ENCODE measurements around the gene ZNF554. TPM values are rescaled to one million over a fixed set of nuclear protein-coding genes. Genes with fewer than 3 reads are reported as not detected.

The ZNF554 gene
- total and polyA plus RNA-seq, 4 donors, result 0.94 to 3.3 (median 2.1) TPM

DNA sequence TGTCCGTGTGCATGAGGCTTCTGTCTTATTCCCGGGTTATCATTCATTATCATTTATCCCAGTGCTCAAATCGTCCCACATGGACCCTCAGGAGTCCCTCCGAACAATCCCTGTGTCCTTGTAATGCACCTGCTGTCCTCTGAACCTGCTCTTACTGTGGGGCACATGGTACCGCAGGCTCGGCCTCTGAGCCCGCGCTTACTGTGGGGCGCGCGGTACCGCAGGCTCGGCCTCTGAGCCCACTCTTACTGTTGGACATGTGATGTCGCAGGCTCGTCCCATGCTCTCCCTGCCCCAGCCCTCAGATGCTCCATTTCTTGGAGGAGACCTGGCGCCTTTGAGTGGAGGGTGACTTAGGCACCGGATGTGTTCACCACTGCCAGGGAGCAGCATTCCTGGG, 16.8 kb upstream of the ZNF554 start:
- Histone ChIP-seq H3K27me3 (ENCODE audit: control insufficient read depth in 4 of 4, insufficient read depth in 4 of 4, low read length in 3 of 4) (no peaks in the 10 kb centered on the region), H3K4me3 (ENCODE audit: low read depth in 1 of 3, low read length in 3 of 3) (no peak overlapping the region), H3K4me1 (ENCODE audit: control insufficient read depth in 4 of 4, insufficient read depth in 4 of 4, low read length in 3 of 4) (peaks cover 0 to 6% (median 4%) of the 10 kb centered on the region in 4 donors), H3K27ac (ENCODE audit: low read depth in 1 of 2, low read length in 2 of 2) (no peak overlapping the region), H3K9ac (ENCODE audit: low read depth in 1 of 2, low read length in 2 of 2) (no peak overlapping the region), H3K9me3 (ENCODE audit: control insufficient read depth in 4 of 4, low read length in 3 of 4) (no peaks in the 10 kb centered on the region), H3K36me3 (ENCODE audit: control insufficient read depth in 4 of 4, insufficient read depth in 3 of 4, low read depth in 1 of 4, low read length in 3 of 4) (peaks cover 0 to 48% (median 6%) of the 10 kb centered on the region in 4 donors)
- DNase-seq (ENCODE audit: low spot score), result no peak
- TF ChIP-seq YY1 (IDR thresholded peaks at IDR 0.05) (no peak), RXRA (IDR thresholded peaks at IDR 0.05) (no peak), FOXA2 (IDR thresholded peaks at IDR 0.05) (no peak), RAD21 (IDR thresholded peaks at IDR 0.05) (no peak), GABPA (IDR thresholded peaks at IDR 0.05 in 1 of 2, conservative IDR thresholded peaks at IDR 0.05 in 1 of 2) (no peak), HNF4A (conservative IDR thresholded peaks at IDR 0.05) (no peak)
- TF ChIP-seq, protein P1, sequence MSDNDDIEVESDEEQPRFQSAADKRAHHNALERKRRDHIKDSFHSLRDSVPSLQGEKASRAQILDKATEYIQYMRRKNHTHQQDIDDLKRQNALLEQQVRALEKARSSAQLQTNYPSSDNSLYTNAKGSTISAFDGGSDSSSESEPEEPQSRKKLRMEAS (IDR thresholded peaks at IDR 0.05), result no peak
- 98% methylated on average over 17 of the region's 17 CpGs for WGBS

DNA sequence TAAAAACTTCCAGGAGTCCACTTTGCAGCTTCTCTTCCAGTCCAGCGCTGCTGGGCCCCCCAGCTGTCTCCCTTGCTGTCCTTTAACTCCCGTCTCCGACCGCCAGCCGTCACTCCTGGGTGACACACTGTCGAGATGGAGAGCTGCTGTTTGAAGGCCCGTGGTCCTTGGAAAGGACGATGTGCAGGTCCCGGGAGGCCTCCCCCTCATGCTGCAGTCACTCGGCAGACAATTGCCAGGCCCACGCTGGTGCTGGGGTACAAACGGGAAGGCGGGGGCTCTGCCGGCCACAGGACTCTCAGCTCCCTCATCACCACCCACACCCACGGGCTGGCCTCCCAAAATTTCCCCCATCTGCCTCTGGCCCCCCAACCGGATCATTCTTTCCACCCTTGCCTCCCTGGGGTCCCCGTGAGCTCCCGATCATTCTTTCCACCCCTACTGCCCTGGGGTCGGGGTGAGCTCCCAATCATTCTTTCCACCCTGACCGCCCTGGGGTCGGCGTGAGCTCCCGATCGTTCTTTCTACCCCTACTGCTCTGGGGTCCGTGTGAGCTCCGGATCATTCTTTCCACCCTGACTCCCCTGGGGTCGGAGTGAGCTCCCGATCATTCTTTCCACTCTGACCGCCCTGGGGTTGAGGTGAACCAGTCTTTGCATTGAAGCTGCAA, 16.0 kb upstream of the ZNF554 start:
- WGBS, result 96% methylated on average over 29 of the region's 29 CpGs
- Histone ChIP-seq H3K4me3 (ENCODE audit: low read depth in 1 of 3, low read length in 3 of 3) (no peak overlapping the region), H3K27me3 (ENCODE audit: control insufficient read depth in 4 of 4, insufficient read depth in 4 of 4, low read length in 3 of 4) (no peaks in the 10 kb centered on the region), H3K4me1 (ENCODE audit: control insufficient read depth in 4 of 4, insufficient read depth in 4 of 4, low read length in 3 of 4) (peaks cover 0 to under 1% (median under 1%) of the 10 kb centered on the region in 4 donors), H3K27ac (ENCODE audit: low read depth in 1 of 2, low read length in 2 of 2) (no peak overlapping the region), H3K9ac (ENCODE audit: low read depth in 1 of 2, low read length in 2 of 2) (no peak overlapping the region), H3K36me3 (ENCODE audit: control insufficient read depth in 4 of 4, insufficient read depth in 3 of 4, low read depth in 1 of 4, low read length in 3 of 4) (peaks cover 0 to 52% (median 5%) of the 10 kb centered on the region in 4 donors), H3K9me3 (ENCODE audit: control insufficient read depth in 4 of 4, low read length in 3 of 4) (no peaks in the 10 kb centered on the region)
- DNase-seq (ENCODE audit: low spot score), result no peak
- TF ChIP-seq, protein P2, sequence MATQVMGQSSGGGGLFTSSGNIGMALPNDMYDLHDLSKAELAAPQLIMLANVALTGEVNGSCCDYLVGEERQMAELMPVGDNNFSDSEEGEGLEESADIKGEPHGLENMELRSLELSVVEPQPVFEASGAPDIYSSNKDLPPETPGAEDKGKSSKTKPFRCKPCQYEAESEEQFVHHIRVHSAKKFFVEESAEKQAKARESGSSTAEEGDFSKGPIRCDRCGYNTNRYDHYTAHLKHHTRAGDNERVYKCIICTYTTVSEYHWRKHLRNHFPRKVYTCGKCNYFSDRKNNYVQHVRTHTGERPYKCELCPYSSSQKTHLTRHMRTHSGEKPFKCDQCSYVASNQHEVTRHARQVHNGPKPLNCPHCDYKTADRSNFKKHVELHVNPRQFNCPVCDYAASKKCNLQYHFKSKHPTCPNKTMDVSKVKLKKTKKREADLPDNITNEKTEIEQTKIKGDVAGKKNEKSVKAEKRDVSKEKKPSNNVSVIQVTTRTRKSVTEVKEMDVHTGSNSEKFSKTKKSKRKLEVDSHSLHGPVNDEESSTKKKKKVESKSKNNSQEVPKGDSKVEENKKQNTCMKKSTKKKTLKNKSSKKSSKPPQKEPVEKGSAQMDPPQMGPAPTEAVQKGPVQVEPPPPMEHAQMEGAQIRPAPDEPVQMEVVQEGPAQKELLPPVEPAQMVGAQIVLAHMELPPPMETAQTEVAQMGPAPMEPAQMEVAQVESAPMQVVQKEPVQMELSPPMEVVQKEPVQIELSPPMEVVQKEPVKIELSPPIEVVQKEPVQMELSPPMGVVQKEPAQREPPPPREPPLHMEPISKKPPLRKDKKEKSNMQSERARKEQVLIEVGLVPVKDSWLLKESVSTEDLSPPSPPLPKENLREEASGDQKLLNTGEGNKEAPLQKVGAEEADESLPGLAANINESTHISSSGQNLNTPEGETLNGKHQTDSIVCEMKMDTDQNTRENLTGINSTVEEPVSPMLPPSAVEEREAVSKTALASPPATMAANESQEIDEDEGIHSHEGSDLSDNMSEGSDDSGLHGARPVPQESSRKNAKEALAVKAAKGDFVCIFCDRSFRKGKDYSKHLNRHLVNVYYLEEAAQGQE (IDR thresholded peaks at IDR 0.05), result no peak
- TF ChIP-seq RXRA (IDR thresholded peaks at IDR 0.05) (no peak), YY1 (IDR thresholded peaks at IDR 0.05) (no peak), FOXA1 (IDR thresholded peaks at IDR 0.05) (no peak)

DNA sequence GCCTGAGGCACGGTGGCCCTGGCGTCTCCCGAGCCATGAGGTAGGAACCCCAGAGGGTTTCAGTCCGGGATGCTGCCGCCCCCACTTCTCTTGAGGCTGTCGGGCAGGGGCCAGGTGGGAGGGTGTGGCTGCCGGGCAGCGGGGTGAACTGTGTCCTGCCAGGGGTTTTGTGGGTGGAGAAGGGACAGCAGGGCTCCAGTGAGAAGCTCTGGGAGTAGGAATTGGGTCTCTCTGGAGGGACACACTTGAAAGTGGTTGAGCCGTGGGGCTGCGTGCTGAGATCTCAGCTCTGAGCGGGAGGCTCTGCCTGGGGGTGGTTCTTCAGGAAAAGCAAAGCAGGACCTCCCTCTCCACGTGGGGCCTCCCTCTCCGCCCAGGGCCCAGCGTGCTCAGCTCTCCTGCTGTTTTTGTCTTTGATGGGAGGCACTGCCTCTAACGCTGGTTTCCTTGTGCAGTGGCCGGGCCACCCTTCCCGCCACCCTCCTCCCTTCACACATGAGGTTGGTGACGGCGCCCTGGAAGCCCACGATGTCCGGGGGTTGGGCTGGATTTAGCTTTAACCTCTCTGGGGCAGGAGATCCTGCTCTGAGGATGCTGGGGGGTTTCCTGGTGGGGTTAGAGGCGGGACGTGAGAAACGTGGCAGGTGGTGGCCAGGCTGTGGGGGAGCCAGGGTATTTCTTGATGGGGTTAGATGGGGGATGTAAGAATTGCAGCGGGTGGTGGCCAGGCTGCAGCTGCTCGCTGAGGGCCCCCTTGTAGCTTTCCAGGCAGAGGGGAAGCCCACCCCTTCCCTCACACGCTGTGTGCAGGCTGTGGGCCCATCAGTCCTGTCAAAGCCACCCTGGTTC, 15.3 kb upstream of the ZNF554 start:
- Histone ChIP-seq H3K36me3 (ENCODE audit: control insufficient read depth in 4 of 4, insufficient read depth in 3 of 4, low read depth in 1 of 4, low read length in 3 of 4) (peaks cover 0 to 57% (median 6%) of the 10 kb centered on the region in 4 donors), H3K4me1 (ENCODE audit: control insufficient read depth in 4 of 4, insufficient read depth in 4 of 4, low read length in 3 of 4) (no peaks in the 10 kb centered on the region), H3K27me3 (ENCODE audit: control insufficient read depth in 4 of 4, insufficient read depth in 4 of 4, low read length in 3 of 4) (no peaks in the 10 kb centered on the region), H3K4me3 (ENCODE audit: low read depth in 1 of 3, low read length in 3 of 3) (no peak overlapping the region), H3K27ac (ENCODE audit: low read depth in 1 of 2, low read length in 2 of 2) (no peak overlapping the region), H3K9me3 (ENCODE audit: control insufficient read depth in 4 of 4, low read length in 3 of 4) (no peaks in the 10 kb centered on the region), H3K9ac (ENCODE audit: low read depth in 1 of 2, low read length in 2 of 2) (no peak overlapping the region)
- DNase-seq (ENCODE audit: low spot score), result no peak
- 94% methylated on average over 27 of the region's 27 CpGs for WGBS
- TF ChIP-seq, protein P1 (IDR thresholded peaks at IDR 0.05), result no peak
- TF ChIP-seq TAF1 (conservative IDR thresholded peaks at IDR 0.05) (no peak), RXRA (IDR thresholded peaks at IDR 0.05) (no peak), GABPA (IDR thresholded peaks at IDR 0.05 in 1 of 2, conservative IDR thresholded peaks at IDR 0.05 in 1 of 2) (no peak), RAD21 (IDR thresholded peaks at IDR 0.05) (no peak), YY1 (IDR thresholded peaks at IDR 0.05) (no peak), EGR1 (IDR thresholded peaks at IDR 0.05; ENCODE audit: low read depth in 2 of 2) (no peak), FOXA2 (IDR thresholded peaks at IDR 0.05) (no peak), HNF4G (IDR thresholded peaks at IDR 0.05) (no peak), SP1 (IDR thresholded peaks at IDR 0.05) (no peak)
- TF ChIP-seq, protein P3, sequence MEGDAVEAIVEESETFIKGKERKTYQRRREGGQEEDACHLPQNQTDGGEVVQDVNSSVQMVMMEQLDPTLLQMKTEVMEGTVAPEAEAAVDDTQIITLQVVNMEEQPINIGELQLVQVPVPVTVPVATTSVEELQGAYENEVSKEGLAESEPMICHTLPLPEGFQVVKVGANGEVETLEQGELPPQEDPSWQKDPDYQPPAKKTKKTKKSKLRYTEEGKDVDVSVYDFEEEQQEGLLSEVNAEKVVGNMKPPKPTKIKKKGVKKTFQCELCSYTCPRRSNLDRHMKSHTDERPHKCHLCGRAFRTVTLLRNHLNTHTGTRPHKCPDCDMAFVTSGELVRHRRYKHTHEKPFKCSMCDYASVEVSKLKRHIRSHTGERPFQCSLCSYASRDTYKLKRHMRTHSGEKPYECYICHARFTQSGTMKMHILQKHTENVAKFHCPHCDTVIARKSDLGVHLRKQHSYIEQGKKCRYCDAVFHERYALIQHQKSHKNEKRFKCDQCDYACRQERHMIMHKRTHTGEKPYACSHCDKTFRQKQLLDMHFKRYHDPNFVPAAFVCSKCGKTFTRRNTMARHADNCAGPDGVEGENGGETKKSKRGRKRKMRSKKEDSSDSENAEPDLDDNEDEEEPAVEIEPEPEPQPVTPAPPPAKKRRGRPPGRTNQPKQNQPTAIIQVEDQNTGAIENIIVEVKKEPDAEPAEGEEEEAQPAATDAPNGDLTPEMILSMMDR (IDR thresholded peaks at IDR 0.05; ENCODE audit: low read depth, low read length, missing input control), result no peak
- TF ChIP-seq, protein P2 (IDR thresholded peaks at IDR 0.05), result no peak
